K562 (cell line): Measurements from ENCODE around the gene LIN7A. TPM values are rescaled to one million over a fixed set of nuclear protein-coding genes. Genes with fewer than 3 reads are reported as not detected.

Source experiments
- ATAC-seq: fragments of 200-7000 bp; cut with Tn5 transposase; 3 replicates; pipeline ENCODE4 v1.9.1; 2020; ENCODE audit warnings: moderate library complexity
- BruUV-seq: library from RNA; stranded (reverse); fragments of 400-500 nt; replicated peaks from 2 replicates; lab custom pipeline; 2021; lab: Mats Ljungman, UMichigan
- CTCF ChIA-PET: fragments of 300-600 bp; formaldehyde crosslinking; extraction: SDS; loops from one replicate; lab custom pipeline; 2021; ENCODE audit warnings: low intra/inter-chr PET ratio; lab: Yijun Ruan, JAX
- POLR2A ChIA-PET: fragments of 300-600, 350-650 bp; sonication (Branson Sonifier 250); formaldehyde crosslinking; extraction: SDS; loops from one replicate; lab custom pipeline; 2021; ENCODE audit warnings: antibody characterized with exemption, inconsistent platforms; lab: Yijun Ruan, JAX
- DNase-seq, 4 experiments: peaks; one replicate each; pipeline versions ENCODE4 v3.0.0 to v3.0.0-alpha.2; 2011 to 2018; ENCODE audit warnings: low spot score in 3 of 4, mixed read lengths in 3 of 4; ENCODE audit errors: extremely low read depth in 1 of 4
- FAIRE-seq: peaks from 2 replicates; lab custom pipeline; 2011; peaks lifted over from hg19 to GRCh38; lab: Jason Lieb, UNC
- H2AFZ ChIP-seq: 2 replicates; pipeline ENCODE4 v1.6.0; 2011; ENCODE audit warnings: low read depth, low read length, control low read depth, inconsistent platforms
- H3K27ac ChIP-seq: fragments of 200-600 bp; 3 replicates; pipeline ENCODE4 v1.8.0; 2011; ENCODE audit warnings: low read depth, mild to moderate bottlenecking, control low read depth, inconsistent platforms, low read length, moderate library complexity, mixed read lengths; ENCODE audit errors: extremely low read depth
- H3K27me3 ChIP-seq, 2 experiments: fragments of 300-600 bp in 1 of 2; 2 replicates in 1 of 2; 3 replicates in 1 of 2; pipeline versions ENCODE4 v1.6.0 to v1.8.0; 2011; ENCODE audit warnings: inconsistent platforms in 2 of 2, low read length in 2 of 2, mild to moderate bottlenecking in 1 of 2, mixed read lengths in 1 of 2, moderate library complexity in 1 of 2; ENCODE audit not compliant: control insufficient read depth in 2 of 2, insufficient read depth in 2 of 2
- H3K36me3 ChIP-seq: fragments of 300-600 bp; 3 replicates; pipeline ENCODE4 v1.8.0; 2011; ENCODE audit warnings: mild to moderate bottlenecking, low read length, inconsistent platforms; ENCODE audit not compliant: control insufficient read depth, insufficient read depth
- H3K4me1 ChIP-seq, 2 experiments: fragments of 200-600 bp in 1 of 2; replicated peaks in 1 of 2; 2 replicates in 1 of 2; 3 replicates in 1 of 2; pipeline versions ENCODE4 v1.5.1 to v1.8.0; 2011; ENCODE audit warnings: inconsistent platforms in 2 of 2, low read length in 2 of 2, mild to moderate bottlenecking in 1 of 2, mixed read lengths in 1 of 2, moderate library complexity in 1 of 2; ENCODE audit not compliant: control insufficient read depth in 2 of 2, insufficient read depth in 2 of 2
- H3K4me2 ChIP-seq: 2 replicates; pipeline ENCODE4 v1.6.1; 2011; ENCODE audit warnings: low read length, control low read depth, inconsistent platforms, mixed read lengths; ENCODE audit not compliant: insufficient read depth
- H3K4me3 ChIP-seq: fragments of 200-600 bp; sonication (generic), shearing (Covaris generic); 2 replicates; pipeline ENCODE4 v1.5.1; 2016; ENCODE audit warnings: control low read depth, inconsistent platforms
- H3K79me2 ChIP-seq: fragments of 200-600 bp; 3 replicates; pipeline ENCODE4 v1.8.0; 2011; ENCODE audit warnings: low read length, inconsistent platforms; ENCODE audit not compliant: control insufficient read depth, insufficient read depth
- H3K9ac ChIP-seq, 2 experiments: 2 replicates each; pipeline versions ENCODE4 v1.6.0 to v1.6.1; 2011; ENCODE audit warnings: low read depth in 2 of 2, low read length in 2 of 2, control low read depth in 1 of 2, inconsistent platforms in 1 of 2, mild to moderate bottlenecking in 1 of 2, mixed read lengths in 1 of 2; ENCODE audit not compliant: insufficient read depth in 1 of 2
- H3K9me1 ChIP-seq: one replicate; pipeline ENCODE4 v1.6.0; 2011; ENCODE audit warnings: inconsistent platforms, mild to moderate bottlenecking, low read length, moderate library complexity; ENCODE audit not compliant: control insufficient read depth, insufficient read depth
- H3K9me3 ChIP-seq: replicated peaks from 2 replicates; pipeline ENCODE4 v1.5.1; 2011; ENCODE audit warnings: low read depth, low read length, inconsistent platforms; ENCODE audit not compliant: control insufficient read depth, insufficient read depth
- H4K20me1 ChIP-seq: replicated peaks from 2 replicates; pipeline ENCODE4 v1.6.1; 2011; ENCODE audit warnings: low read length, inconsistent platforms, mixed read lengths; ENCODE audit not compliant: control insufficient read depth, insufficient read depth
- FOXJ3 ChIP-seq: sonication (generic); formaldehyde crosslinking; IDR thresholded peaks from 2 replicates; pipeline ENCODE4 v1.4.0; 2020; ENCODE audit warnings: mild to moderate bottlenecking, missing genetic modification reagents
- JUN ChIP-seq, 2 experiments: sonication (generic) in 1 of 2; formaldehyde crosslinking in 1 of 2; IDR thresholded peaks; 2 replicates each; pipeline versions ENCODE4 v1.6.1 to v1.8.0; 2012 to 2022; ENCODE audit warnings: borderline replicate concordance in 2 of 2, mild to moderate bottlenecking in 2 of 2, improper control_type of control experiment in 1 of 2, low read depth in 1 of 2, low read length in 1 of 2, missing genetic modification reagents in 1 of 2
- L3MBTL2 ChIP-seq: fragments of 450-650 bp; IDR thresholded peaks from 2 replicates; pipeline ENCODE4 v1.6.1; 2016; ENCODE audit warnings: mild to moderate bottlenecking, moderate library complexity
- MAZ ChIP-seq, 2 experiments: fragments of 450-650 bp in 1 of 2; sonication (generic) in 1 of 2; formaldehyde crosslinking; IDR thresholded peaks in 1 of 2; conservative IDR thresholded peaks in 1 of 2; 2 replicates each; pipeline versions ENCODE4 v1.4.0 to v1.5.0; 2020; ENCODE audit warnings: mild to moderate bottlenecking in 1 of 2, missing genetic modification reagents in 1 of 2
- MTF1 ChIP-seq: fragments of 250-450 bp; sonication (Bioruptor Pico); IDR thresholded peaks from 2 replicates; pipeline ENCODE4 v1.9.0; 2021; ENCODE audit warnings: moderate library complexity, mild to moderate bottlenecking, inconsistent platforms, borderline replicate concordance
- NFRKB ChIP-seq: fragments of 450-650 bp; IDR thresholded peaks from 2 replicates; pipeline ENCODE4 v1.6.1; 2016; ENCODE audit warnings: low read depth
- PCBP2 ChIP-seq: fragments of 200-400 bp; formaldehyde crosslinking; IDR thresholded peaks from 2 replicates; pipeline ENCODE4 v1.6.1; 2018; ENCODE audit warnings: low read length, low read depth, mild to moderate bottlenecking, moderate library complexity; ENCODE audit not compliant: poor library complexity, severe bottlenecking
- SAP30 ChIP-seq: fragments of 200-600 bp; sonication (generic); IDR thresholded peaks from 2 replicates; pipeline ENCODE4 v1.6.1; 2012; ENCODE audit warnings: borderline replicate concordance, low read depth, mild to moderate bottlenecking, moderate library complexity, low read length, control low read depth, inconsistent platforms; ENCODE audit not compliant: insufficient read depth, poor library complexity, severe bottlenecking
- SMAD1 ChIP-seq: fragments of 150-350 bp; IDR thresholded peaks from 2 replicates; pipeline ENCODE4 v1.6.1; 2014; ENCODE audit warnings: low read length, low read depth; ENCODE audit not compliant: partially characterized antibody
- SMAD2 ChIP-seq: fragments of 150-350 bp; IDR thresholded peaks from 2 replicates; pipeline ENCODE4 v1.6.1; 2014; ENCODE audit warnings: low read depth, mild to moderate bottlenecking, low read length
- TRIM28 ChIP-seq: fragments of 450-650 bp; IDR thresholded peaks from 2 replicates; pipeline ENCODE4 v1.6.1; 2017
- ZBTB34 ChIP-seq: fragments of 250-450 bp; sonication (Bioruptor Pico); IDR thresholded peaks from 2 replicates; pipeline ENCODE4 v1.8.0; 2021; ENCODE audit warnings: mild to moderate bottlenecking, moderate library complexity
- ZNF12 ChIP-seq: sonication (generic); formaldehyde crosslinking; IDR thresholded peaks from 2 replicates; pipeline ENCODE4 v1.4.0; 2020; ENCODE audit warnings: mild to moderate bottlenecking, missing genetic modification reagents
- ZNF431 ChIP-seq: sonication (generic); formaldehyde crosslinking; IDR thresholded peaks from 2 replicates; pipeline ENCODE4 v1.8.0; 2022; ENCODE audit warnings: mild to moderate bottlenecking, missing genetic modification reagents
- ZNF699 ChIP-seq: fragments of 250-450 bp; sonication (Bioruptor Pico); IDR thresholded peaks from 2 replicates; pipeline ENCODE4 v1.8.0; 2021; ENCODE audit warnings: mild to moderate bottlenecking, moderate library complexity; ENCODE audit not compliant: insufficient replicate concordance
- WGBS: fragments of 100-300 bp; shearing (Covaris generic); methylation state at CpG from one replicate; pipeline ENCODE4 v1.1.6; 2016; ENCODE audit warnings: low coverage, mixed read lengths; ENCODE audit not compliant: insufficient coverage; ENCODE audit errors: missing lambda C conversion rate; 5-methylcytosine and 5-hydroxymethylcytosine counted together
- in situ Hi-C: fragments of 300-500 bp; cut with MboI; formaldehyde crosslinking; loops from 4 replicates; pipeline ENCODE4 v1.15.0; 2018; ENCODE audit warnings: inconsistent platforms, mixed read lengths
- intact Hi-C: fragments of 100-400 bp; cut with micrococcal nuclease; formaldehyde crosslinking; loops from 2 replicates; pipeline ENCODE4 v1.14.2; 2022
- polyA plus RNA-seq, 8 experiments: library from polyadenylated mRNA; depleted of rRNA in 4 of 8; stranded (reverse) in 5 of 8; unstranded in 3 of 8; fragments of >200 nt; fragmentation: Nextera tagmentation in 2 of 8; fragmentation: Illumina TruSeq in 1 of 8; extraction: Ambion mirVana in 2 of 8; extraction: Trizol in 1 of 8; gene quantifications; 2 replicates each; pipeline versions ENCODE4 v1.2.1 to v1.2.3, GENCODE V29; 2011 to 2014; ENCODE audit warnings: inconsistent platforms in 1 of 8, missing spikeins in 1 of 8
- total RNA-seq, 7 experiments: library from RNA; depleted of rRNA in 6 of 7; stranded (reverse); fragments of >200 nt in 6 of 7; fragmentation: Illumina TruSeq in 2 of 7; extraction: Trizol in 2 of 7; gene quantifications; 2 replicates each; pipeline versions ENCODE4 v1.2.1 to v1.2.3, GENCODE V29; 2011 to 2021; ENCODE audit warnings: low replicate concordance in 1 of 7
- TF ChIP-seq, protein P1 (sequence below), 2 experiments: fragments of 450-650 bp in 1 of 2; IDR thresholded peaks; 2 replicates each; pipeline ENCODE4 v1.6.1; 2011 to 2017; ENCODE audit warnings: low read depth in 2 of 2, antibody characterized with exemption in 1 of 2, borderline replicate concordance in 1 of 2, low read length in 1 of 2, mild to moderate bottlenecking in 1 of 2, mixed read lengths in 1 of 2; ENCODE audit not compliant: control insufficient read depth in 1 of 2

The LIN7A gene
- total and polyA plus RNA-seq, 9 of the 15 experiments (the other 6 are each of a cell fraction or from before 2014, with no cell fraction given): not detected

- TF ChIP-seq, protein P1, sequence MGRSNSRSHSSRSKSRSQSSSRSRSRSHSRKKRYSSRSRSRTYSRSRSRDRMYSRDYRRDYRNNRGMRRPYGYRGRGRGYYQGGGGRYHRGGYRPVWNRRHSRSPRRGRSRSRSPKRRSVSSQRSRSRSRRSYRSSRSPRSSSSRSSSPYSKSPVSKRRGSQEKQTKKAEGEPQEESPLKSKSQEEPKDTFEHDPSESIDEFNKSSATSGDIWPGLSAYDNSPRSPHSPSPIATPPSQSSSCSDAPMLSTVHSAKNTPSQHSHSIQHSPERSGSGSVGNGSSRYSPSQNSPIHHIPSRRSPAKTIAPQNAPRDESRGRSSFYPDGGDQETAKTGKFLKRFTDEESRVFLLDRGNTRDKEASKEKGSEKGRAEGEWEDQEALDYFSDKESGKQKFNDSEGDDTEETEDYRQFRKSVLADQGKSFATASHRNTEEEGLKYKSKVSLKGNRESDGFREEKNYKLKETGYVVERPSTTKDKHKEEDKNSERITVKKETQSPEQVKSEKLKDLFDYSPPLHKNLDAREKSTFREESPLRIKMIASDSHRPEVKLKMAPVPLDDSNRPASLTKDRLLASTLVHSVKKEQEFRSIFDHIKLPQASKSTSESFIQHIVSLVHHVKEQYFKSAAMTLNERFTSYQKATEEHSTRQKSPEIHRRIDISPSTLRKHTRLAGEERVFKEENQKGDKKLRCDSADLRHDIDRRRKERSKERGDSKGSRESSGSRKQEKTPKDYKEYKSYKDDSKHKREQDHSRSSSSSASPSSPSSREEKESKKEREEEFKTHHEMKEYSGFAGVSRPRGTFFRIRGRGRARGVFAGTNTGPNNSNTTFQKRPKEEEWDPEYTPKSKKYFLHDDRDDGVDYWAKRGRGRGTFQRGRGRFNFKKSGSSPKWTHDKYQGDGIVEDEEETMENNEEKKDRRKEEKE (IDR thresholded peaks at IDR 0.05; ENCODE audit: borderline replicate concordance in 1 of 2, control insufficient read depth in 1 of 2, low read depth in 2 of 2, low read length in 1 of 2): no peak
- TF ChIP-seq SMAD2 (no peak), FOXJ3 (CRISPR knock-in tag) (no peak), ZNF699 (no peak)
Measured at GRCh38 chr12:80936642-80937390, 918 bp downstream of the LIN7A start (continued).

GRCh38 chr12:80936353-80936641 is 1.4 kb downstream of the LIN7A start:
- no peak overlapping the region for H2AFZ ChIP-seq
- no peaks in the 10 kb centered on the region for H3K36me3 ChIP-seq
- CTCF ChIA-PET: no interaction called here
- DNase-seq (no peak), FAIRE-seq (no peak), ATAC-seq (no peak)
- H3K79me2 ChIP-seq: no peaks in the 10 kb centered on the region
- H3K9ac ChIP-seq: no peak overlapping the region
- H3K27me3 ChIP-seq: no peaks in the 10 kb centered on the region
- WGBS: 7% methylated on average over 11 of the region's 11 CpGs
- no TSS peak for BruUV-seq
- no peak overlapping the region for H3K27ac ChIP-seq
- H3K9me3 ChIP-seq: no peaks in the 10 kb centered on the region
- H3K4me1 ChIP-seq: no peaks in the 10 kb centered on the region
- H3K4me2 ChIP-seq: no peak overlapping the region
- POLR2A ChIA-PET: no interaction called here
- H3K9me1 ChIP-seq: no peaks in the 10 kb centered on the region
- no peak overlapping the region for H3K4me3 ChIP-seq
- in situ Hi-C loops: no loop called here
- intact Hi-C loops: no loop called here
- H4K20me1 ChIP-seq: no peaks in the 10 kb centered on the region
- TF ChIP-seq NFRKB (no peak), MTF1 (no peak), ZNF431 (no peak), PCBP2 (no peak), SAP30 (no peak), L3MBTL2 (no peak), TRIM28 (no peak), ZNF12 (CRISPR knock-in tag) (no peak), ZBTB34 (no peak), MAZ (CRISPR knock-in tag; conservative IDR thresholded peaks at IDR 0.05 in 1 of 2, IDR thresholded peaks at IDR 0.05 in 1 of 2) (no peak), SMAD1 (no peak), JUN (IDR thresholded peaks at IDR 0.05; ENCODE audit: borderline replicate concordance, low read depth, low read length) (no peak), JUN (CRISPR knock-in tag; IDR thresholded peaks at IDR 0.05; ENCODE audit: borderline replicate concordance) (no peak)
